GM19023 (cell line): ENCODE measurements around the gene NPPC.
"Not testable (repeated sequence)": the region's sequence is repeated elsewhere in the genome, so short reads cannot be mapped to it uniquely, and the experiment has no call there.

ENCODE experiments used
- ATAC-seq: cut with Tn5 transposase; IDR thresholded peaks from one replicate; pipeline ENCODE4 v1.9.1; 2021; ENCODE audit warnings: mild to moderate bottlenecking, moderate library complexity; ENCODE audit not compliant: unreplicated experiment

NPPC gene

GRCh38 chr2:231922311-231923009 lies 3.7 kb downstream of the NPPC start:
- ATAC-seq, result no peak

- no peak for ATAC-seq
Observed at GRCh38 chr2:231920795-231921194, 5.4 kb downstream of the NPPC start.

GRCh38 chr2:231920366-231920765 lies 5.8 kb downstream of the NPPC start:
- no peak for ATAC-seq

- no peak for ATAC-seq
Observed at GRCh38 chr2:231919341-231920035, 6.7 kb downstream of the NPPC start.

GRCh38 chr2:231918501-231919330 lies 7.5 kb downstream of the NPPC start:
- no peak for ATAC-seq

GRCh38 chr2:231917280-231918066 lies 8.7 kb downstream of the NPPC start:
- no peak for ATAC-seq

- ATAC-seq, result no peak
Observed at GRCh38 chr2:231914077-231914690, 12.0 kb downstream of the NPPC start.

- no peak for ATAC-seq
Observed at GRCh38 chr2:231911381-231911780, 14.8 kb downstream of the NPPC start.

- no peak for ATAC-seq
Observed at GRCh38 chr2:231910771-231911170, 15.4 kb downstream of the NPPC start.

- not testable (repeated sequence) for ATAC-seq
Observed at GRCh38 chr2:231910161-231910560, 16.0 kb downstream of the NPPC start.

GRCh38 chr2:231909631-231910030 lies 16.6 kb downstream of the NPPC start:
- no peak for ATAC-seq

- no peak for ATAC-seq
Observed at GRCh38 chr2:231908584-231908983, 17.6 kb downstream of the NPPC start.

- no peak for ATAC-seq
Observed at GRCh38 chr2:231907765-231908164, 18.4 kb downstream of the NPPC start.

GRCh38 chr2:231905026-231905425 lies 21.2 kb downstream of the NPPC start:
- ATAC-seq, result no peak

GRCh38 chr2:231904161-231904611 lies 22.0 kb downstream of the NPPC start:
- no peak for ATAC-seq

- ATAC-seq, result no peak
Observed at GRCh38 chr2:231902598-231902997, 23.6 kb downstream of the NPPC start.

- ATAC-seq, result no peak
Observed at GRCh38 chr2:231900972-231901371, 25.2 kb downstream of the NPPC start.

- ATAC-seq, result no peak
Observed at GRCh38 chr2:231900486-231900942, 25.7 kb downstream of the NPPC start.

- no peak for ATAC-seq
Observed at GRCh38 chr2:231894566-231895380, 31.4 kb downstream of the NPPC start.
